Urothelium cell line (cell line): ENCODE measurements around the gene SAMD13.

Experiments
- DNase-seq: peaks from one replicate; pipeline ENCODE4 v3.0.0; 2011; ENCODE audit warnings: low spot score, mixed read lengths
- FAIRE-seq: peaks from 2 replicates; lab custom pipeline; 2011; peaks lifted over from hg19 to GRCh38; lab: Jason Lieb, UNC

The SAMD13 gene

GRCh38 chr1:84330125-84330984 is 28.8 kb downstream of the SAMD13 start:
- DNase-seq, result no peak
- FAIRE-seq, result peak; percentile 5

GRCh38 chr1:84339503-84339902 is 38.0 kb downstream of the SAMD13 start:
- no peak for DNase-seq
- FAIRE-seq, result no peak

GRCh38 chr1:84344286-84344685 is 42.8 kb downstream of the SAMD13 start:
- no peak for DNase-seq

GRCh38 chr1:84345220-84345619 is 43.7 kb downstream of the SAMD13 start:
- no peak for FAIRE-seq
- DNase-seq, result no peak

More at GRCh38 chr1:84344286-84344685, 42.8 kb downstream of the SAMD13 start:
- no peak for FAIRE-seq

GRCh38 chr1:84347271-84347931 is 45.9 kb downstream of the SAMD13 start:
- DNase-seq, result no peak
- no peak for FAIRE-seq

- FAIRE-seq (peak; percentile 88), DNase-seq (peak; percentile 61)
Observed at GRCh38 chr1:84347932-84348555, 46.5 kb downstream of the SAMD13 start.

- no peak for DNase-seq
- no peak for FAIRE-seq
Observed at GRCh38 chr1:84348759-84349158, 47.3 kb downstream of the SAMD13 start.

GRCh38 chr1:84350104-84350503 is 48.6 kb downstream of the SAMD13 start:
- DNase-seq, result no peak
- FAIRE-seq, result no peak

GRCh38 chr1:84350550-84350949 is 49.0 kb downstream of the SAMD13 start:
- DNase-seq (no peak), FAIRE-seq (no peak)

GRCh38 chr1:84352298-84353106 is 51.0 kb downstream of the SAMD13 start:
- DNase-seq, result no peak
- FAIRE-seq, result no peak

GRCh38 chr1:84353695-84354094 is 52.2 kb downstream of the SAMD13 start:
- FAIRE-seq, result no peak

GRCh38 chr1:84355556-84355955 is 54.0 kb downstream of the SAMD13 start:
- FAIRE-seq (no peak), DNase-seq (no peak)

More at GRCh38 chr1:84353695-84354094, 52.2 kb downstream of the SAMD13 start:
- DNase-seq, result no peak

- FAIRE-seq (no peak), DNase-seq (no peak)
Observed at GRCh38 chr1:84356881-84357280, 55.4 kb downstream of the SAMD13 start.

GRCh38 chr1:84358695-84359094 is 57.2 kb downstream of the SAMD13 start:
- DNase-seq (no peak), FAIRE-seq (no peak)

- FAIRE-seq, result no peak
Observed at GRCh38 chr1:84360316-84360715, 58.8 kb downstream of the SAMD13 start.

GRCh38 chr1:84361796-84362195 is 60.3 kb downstream of the SAMD13 start:
- DNase-seq (no peak), FAIRE-seq (no peak)

More at GRCh38 chr1:84360316-84360715, 58.8 kb downstream of the SAMD13 start:
- DNase-seq, result no peak

- DNase-seq (no peak), FAIRE-seq (no peak)
Observed at GRCh38 chr1:84363019-84363418, 61.5 kb downstream of the SAMD13 start.

GRCh38 chr1:84363622-84364021 is 62.1 kb downstream of the SAMD13 start:
- no peak for FAIRE-seq
- DNase-seq, result no peak

- DNase-seq (peak; percentile 81), FAIRE-seq (peak; percentile 61)
Observed at GRCh38 chr1:84365225-84366221, 64.0 kb downstream of the SAMD13 start.
